ENCODE results near the gene FNDC3A.

DNA sequence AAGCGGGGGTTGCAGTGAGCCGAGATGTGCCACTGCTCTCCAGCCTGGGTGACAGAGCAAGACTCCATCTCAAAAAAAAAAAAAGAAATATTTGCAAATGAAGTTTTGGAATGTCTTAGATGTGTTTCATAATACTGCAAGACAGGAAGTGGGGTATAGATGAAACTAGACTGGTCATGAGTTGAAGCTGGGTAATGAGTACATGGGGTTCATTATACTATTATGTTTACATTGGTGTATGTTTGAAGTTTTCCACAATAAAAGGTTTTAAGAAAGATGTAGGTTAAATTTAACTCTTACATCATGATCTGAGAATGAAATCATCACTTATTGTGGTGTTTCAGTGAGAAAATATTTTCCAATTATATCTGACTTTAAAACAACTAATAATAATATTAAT, 19.0 kb downstream of the FNDC3A start:
- TF ChIP-seq, protein P1, sequence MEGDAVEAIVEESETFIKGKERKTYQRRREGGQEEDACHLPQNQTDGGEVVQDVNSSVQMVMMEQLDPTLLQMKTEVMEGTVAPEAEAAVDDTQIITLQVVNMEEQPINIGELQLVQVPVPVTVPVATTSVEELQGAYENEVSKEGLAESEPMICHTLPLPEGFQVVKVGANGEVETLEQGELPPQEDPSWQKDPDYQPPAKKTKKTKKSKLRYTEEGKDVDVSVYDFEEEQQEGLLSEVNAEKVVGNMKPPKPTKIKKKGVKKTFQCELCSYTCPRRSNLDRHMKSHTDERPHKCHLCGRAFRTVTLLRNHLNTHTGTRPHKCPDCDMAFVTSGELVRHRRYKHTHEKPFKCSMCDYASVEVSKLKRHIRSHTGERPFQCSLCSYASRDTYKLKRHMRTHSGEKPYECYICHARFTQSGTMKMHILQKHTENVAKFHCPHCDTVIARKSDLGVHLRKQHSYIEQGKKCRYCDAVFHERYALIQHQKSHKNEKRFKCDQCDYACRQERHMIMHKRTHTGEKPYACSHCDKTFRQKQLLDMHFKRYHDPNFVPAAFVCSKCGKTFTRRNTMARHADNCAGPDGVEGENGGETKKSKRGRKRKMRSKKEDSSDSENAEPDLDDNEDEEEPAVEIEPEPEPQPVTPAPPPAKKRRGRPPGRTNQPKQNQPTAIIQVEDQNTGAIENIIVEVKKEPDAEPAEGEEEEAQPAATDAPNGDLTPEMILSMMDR (IDR thresholded peaks at IDR 0.05): no peak
- TF ChIP-seq EZH2 (IDR thresholded peaks at IDR 0.05): no peak
- TF ChIP-seq EZH2phosphoT487 (IDR thresholded peaks at IDR 0.05): no peak

All from neural progenitor cell (in vitro differentiated cells).